Memory B cell (primary cell): ENCODE measurements around the gene LRSAM1.

ENCODE experiments used
- ATAC-seq: fragments of 150-1000 bp; cut with Tn5 transposase; 2 replicates; pipeline ENCODE4 v1.10.0; 2021; ENCODE audit warnings: low read depth, mild to moderate bottlenecking, moderate library complexity
- DNase-seq, 2 donors: peaks; one replicate each; pipeline ENCODE4 v3.0.0; 2022; ENCODE audit warnings: low spot score in 2 of 2
- H3K27ac Mint-ChIP-seq: one replicate; pipeline ENCODE4 v1.8.0; 2022; ENCODE audit warnings: mild to moderate bottlenecking, moderate library complexity, mixed read lengths
- H3K27me3 Mint-ChIP-seq: one replicate; pipeline ENCODE4 v1.8.0; 2022; ENCODE audit warnings: mixed read lengths
- H3K36me3 Mint-ChIP-seq: one replicate; pipeline ENCODE4 v1.8.0; 2022; ENCODE audit warnings: mild to moderate bottlenecking, mixed read lengths
- H3K4me1 Mint-ChIP-seq: one replicate; pipeline ENCODE4 v1.8.0; 2022; ENCODE audit warnings: mixed read lengths
- H3K4me3 Mint-ChIP-seq: one replicate; pipeline ENCODE4 v1.8.0; 2022; ENCODE audit warnings: mild to moderate bottlenecking, moderate library complexity, mixed read lengths
- H3K9me3 Mint-ChIP-seq: one replicate; pipeline ENCODE4 v1.8.0; 2022; ENCODE audit warnings: mixed read lengths

Gene LRSAM1

DNA sequence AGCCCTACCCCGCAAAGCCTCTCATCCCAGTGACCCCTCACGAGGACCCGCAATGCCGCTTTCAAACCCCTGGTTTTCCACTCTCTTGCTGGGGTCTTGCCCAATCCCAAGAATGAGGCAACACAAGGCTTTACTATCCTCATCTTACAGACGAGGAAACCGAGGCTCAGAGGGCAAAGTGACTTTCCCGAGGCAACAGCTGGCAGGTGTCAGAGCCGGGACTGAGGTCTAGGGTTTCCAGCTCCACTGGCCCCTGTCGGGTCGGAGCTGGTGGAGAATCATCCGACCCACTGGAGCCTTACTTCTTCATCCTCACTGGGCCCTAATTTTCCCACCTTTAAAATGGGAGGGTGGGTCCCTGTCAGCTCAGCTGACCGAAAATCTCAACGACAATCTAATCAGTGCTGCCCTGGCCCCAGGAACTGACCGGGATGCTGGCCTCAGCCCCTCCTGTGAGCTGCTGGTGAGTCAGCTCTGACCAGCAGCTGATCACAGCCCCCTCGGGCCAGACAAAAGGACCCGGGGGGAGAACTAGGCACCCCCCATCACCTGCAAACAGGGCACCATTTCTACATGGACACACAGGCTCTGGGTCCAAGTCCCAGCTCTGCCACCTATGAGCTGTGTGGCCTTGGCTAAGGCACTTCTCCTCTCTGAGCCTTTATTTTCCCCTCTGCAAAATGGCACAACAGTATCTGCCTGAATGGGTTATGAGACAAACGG, 88.1 kb downstream of the LRSAM1 start:
- Mint-ChIP-seq H3K27ac (no peak overlapping the region), H3K27me3 (peaks cover 13% of the 10 kb centered on the region), H3K4me3 (no peak overlapping the region), H3K36me3 (no peaks in the 10 kb centered on the region), H3K9me3 (no peaks in the 10 kb centered on the region), H3K4me1 (no peaks in the 10 kb centered on the region)
- ATAC-seq (no peak), DNase-seq (no peak)

DNA sequence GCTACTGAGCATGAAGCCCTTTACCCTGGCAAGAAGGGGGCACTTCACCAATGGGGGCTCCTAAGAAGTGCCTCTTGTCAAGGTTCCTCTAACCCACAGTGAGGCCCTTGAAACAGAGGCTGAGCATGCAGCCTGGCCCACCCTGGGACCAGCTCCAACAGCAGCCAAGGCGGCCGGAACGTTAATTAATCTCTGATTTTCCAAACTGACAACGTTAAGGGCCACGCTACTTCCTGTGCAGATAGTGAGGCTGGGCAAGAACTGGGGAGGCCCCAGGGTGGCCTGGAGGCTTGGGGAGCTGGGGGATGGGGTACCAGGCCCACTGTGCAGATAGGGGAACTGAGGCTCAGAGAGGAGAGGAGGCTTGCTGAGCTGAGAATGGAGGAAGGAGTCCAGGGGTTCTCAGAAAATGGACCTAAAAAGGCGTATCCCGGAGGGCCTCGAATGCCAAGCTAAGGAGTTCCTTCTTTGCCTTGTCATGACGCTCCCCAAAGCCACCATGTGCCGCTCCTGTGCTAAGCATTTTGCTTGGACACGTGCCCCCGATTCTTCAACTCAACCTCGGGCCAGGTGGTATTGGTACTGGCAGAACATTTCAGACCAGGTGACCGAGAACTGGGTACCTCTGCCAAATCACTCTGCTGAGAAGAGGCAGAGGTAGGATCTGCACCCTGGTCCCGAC, 88.8 kb downstream of the LRSAM1 start:
- Mint-ChIP-seq H3K9me3 (no peaks in the 10 kb centered on the region), H3K36me3 (no peaks in the 10 kb centered on the region), H3K27me3 (peaks cover 15% of the 10 kb centered on the region), H3K4me1 (no peaks in the 10 kb centered on the region), H3K4me3 (no peak overlapping the region), H3K27ac (no peak overlapping the region)
- ATAC-seq, result no peak
- DNase-seq, result no peak

- H3K4me3 Mint-ChIP-seq, result no peak overlapping the region
- no peaks in the 10 kb centered on the region for H3K9me3 Mint-ChIP-seq
- no peak overlapping the region for H3K27ac Mint-ChIP-seq
- no peaks in the 10 kb centered on the region for H3K4me1 Mint-ChIP-seq
- ATAC-seq, result no peak
- H3K27me3 Mint-ChIP-seq, result peaks cover 17% of the 10 kb centered on the region
- no peak for DNase-seq
- no peaks in the 10 kb centered on the region for H3K36me3 Mint-ChIP-seq
Observed at GRCh38 chr9:127540664-127541041, 89.3 kb downstream of the LRSAM1 start.

DNA sequence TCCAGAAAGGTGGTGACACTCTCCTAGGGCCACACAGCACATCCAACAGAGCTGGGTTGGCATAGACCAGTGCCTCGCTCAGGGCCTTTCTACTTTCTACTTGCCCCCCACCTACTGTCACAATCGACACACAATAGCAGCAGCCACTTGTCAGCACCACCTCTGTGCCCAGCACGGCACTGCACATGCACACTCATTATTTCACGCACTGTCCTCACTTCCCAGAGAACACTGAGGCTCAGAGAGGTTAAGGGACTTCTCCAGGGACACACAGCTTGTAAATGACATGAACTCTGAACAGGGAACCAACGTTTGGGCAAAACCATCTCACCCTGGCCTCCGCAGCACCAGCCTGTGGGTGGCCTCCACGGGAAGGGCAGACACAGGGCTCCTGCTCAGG, 89.9 kb downstream of the LRSAM1 start:
- Mint-ChIP-seq H3K4me3 (no peak overlapping the region), H3K27me3 (peaks cover 15% of the 10 kb centered on the region), H3K27ac (no peak overlapping the region), H3K4me1 (no peaks in the 10 kb centered on the region), H3K36me3 (no peaks in the 10 kb centered on the region), H3K9me3 (no peaks in the 10 kb centered on the region)
- ATAC-seq (no peak), DNase-seq (no peak)

DNA sequence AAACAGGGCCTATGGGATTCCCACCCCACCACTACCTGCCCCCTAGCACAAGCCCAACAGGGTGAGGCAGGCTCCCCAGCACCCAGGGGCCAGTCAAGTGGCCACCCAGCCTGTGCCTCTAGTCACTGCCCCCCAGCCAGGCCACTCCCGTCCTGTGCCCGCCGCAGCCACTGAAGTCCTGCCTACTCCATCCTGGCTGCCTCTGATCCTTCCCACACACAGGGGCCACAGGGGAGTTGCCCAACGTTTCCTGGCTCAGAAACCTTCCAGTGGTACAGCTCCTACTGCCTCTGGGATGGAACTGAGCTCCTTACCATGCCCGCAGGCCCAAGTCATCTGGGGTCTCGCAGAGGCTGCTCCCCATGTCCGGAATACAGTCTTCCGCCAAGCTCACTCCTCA, 90.6 kb downstream of the LRSAM1 start:
- H3K27me3 Mint-ChIP-seq, result peaks cover 16% of the 10 kb centered on the region
- no peaks in the 10 kb centered on the region for H3K9me3 Mint-ChIP-seq
- DNase-seq, result no peak
- H3K36me3 Mint-ChIP-seq, result no peaks in the 10 kb centered on the region
- no peaks in the 10 kb centered on the region for H3K4me1 Mint-ChIP-seq
- no peak overlapping the region for H3K4me3 Mint-ChIP-seq
- no peak overlapping the region for H3K27ac Mint-ChIP-seq
- ATAC-seq, result no peak

DNA sequence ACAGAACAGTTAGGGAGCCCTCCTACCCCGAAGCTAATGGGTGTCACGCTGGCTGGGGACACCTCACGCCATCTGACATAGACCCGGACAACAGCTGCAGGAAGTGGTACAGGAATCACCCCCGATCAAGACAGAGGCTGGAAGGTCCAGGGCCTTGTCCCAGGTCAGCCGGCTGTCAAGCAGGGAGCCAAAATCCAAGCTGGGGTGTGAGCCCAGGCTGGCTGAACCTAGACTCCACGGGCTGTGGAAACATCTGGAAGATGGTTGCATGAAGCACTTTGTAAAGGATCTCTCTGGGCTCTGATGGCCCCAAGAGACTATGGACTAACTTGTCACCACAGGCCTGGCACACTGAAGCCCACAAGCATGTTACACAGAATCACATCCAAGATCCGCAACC, 91.9 kb downstream of the LRSAM1 start:
- H3K27me3 Mint-ChIP-seq, result peaks cover 16% of the 10 kb centered on the region
- H3K4me1 Mint-ChIP-seq, result no peaks in the 10 kb centered on the region
- DNase-seq, result no peak
- H3K36me3 Mint-ChIP-seq, result no peaks in the 10 kb centered on the region
- ATAC-seq, result no peak
- H3K27ac Mint-ChIP-seq, result no peak overlapping the region
- H3K4me3 Mint-ChIP-seq, result no peak overlapping the region
- H3K9me3 Mint-ChIP-seq, result no peaks in the 10 kb centered on the region

DNA sequence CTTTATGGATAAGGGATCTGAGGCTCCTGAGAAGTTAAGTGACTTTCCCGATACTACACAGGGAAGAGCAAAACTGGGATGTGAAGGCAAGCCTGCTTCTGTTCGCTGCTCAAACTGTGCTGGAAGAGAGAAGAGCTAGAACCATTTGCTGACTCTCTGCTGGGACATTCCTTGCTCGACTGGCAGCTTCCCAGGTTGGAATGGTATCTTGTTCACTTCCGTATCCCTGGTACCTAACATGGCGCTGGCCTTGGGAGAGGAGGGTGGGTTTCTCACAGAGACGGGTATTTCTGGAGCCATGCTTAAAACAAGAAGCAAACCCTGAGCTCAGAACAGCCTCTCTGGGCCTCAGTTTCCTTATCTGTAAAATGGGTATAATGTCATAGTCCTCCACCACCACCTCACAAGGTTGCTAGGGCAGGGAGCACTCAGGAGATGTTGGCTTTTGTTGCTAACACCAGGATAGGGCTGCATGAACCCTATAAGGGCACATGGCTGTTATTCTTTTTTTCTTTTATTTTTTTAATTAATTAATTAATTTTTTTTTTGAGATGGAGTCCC, 92.7 kb downstream of the LRSAM1 start:
- peaks cover 16% of the 10 kb centered on the region for H3K27me3 Mint-ChIP-seq
- DNase-seq (no peak), ATAC-seq (no peak)
- H3K4me1 Mint-ChIP-seq, result no peaks in the 10 kb centered on the region
- no peaks in the 10 kb centered on the region for H3K36me3 Mint-ChIP-seq
- H3K9me3 Mint-ChIP-seq, result no peaks in the 10 kb centered on the region
- no peak overlapping the region for H3K27ac Mint-ChIP-seq
- H3K4me3 Mint-ChIP-seq, result no peak overlapping the region

GRCh38 chr9:127545196-127546124, 94.2 kb downstream of the LRSAM1 start:
- ATAC-seq (no peak), DNase-seq (no peak)
- Mint-ChIP-seq H3K4me3 (no peak overlapping the region), H3K9me3 (no peaks in the 10 kb centered on the region), H3K27ac (no peak overlapping the region), H3K36me3 (no peaks in the 10 kb centered on the region), H3K4me1 (peaks cover 4% of the 10 kb centered on the region), H3K27me3 (peaks cover 19% of the 10 kb centered on the region)

DNA sequence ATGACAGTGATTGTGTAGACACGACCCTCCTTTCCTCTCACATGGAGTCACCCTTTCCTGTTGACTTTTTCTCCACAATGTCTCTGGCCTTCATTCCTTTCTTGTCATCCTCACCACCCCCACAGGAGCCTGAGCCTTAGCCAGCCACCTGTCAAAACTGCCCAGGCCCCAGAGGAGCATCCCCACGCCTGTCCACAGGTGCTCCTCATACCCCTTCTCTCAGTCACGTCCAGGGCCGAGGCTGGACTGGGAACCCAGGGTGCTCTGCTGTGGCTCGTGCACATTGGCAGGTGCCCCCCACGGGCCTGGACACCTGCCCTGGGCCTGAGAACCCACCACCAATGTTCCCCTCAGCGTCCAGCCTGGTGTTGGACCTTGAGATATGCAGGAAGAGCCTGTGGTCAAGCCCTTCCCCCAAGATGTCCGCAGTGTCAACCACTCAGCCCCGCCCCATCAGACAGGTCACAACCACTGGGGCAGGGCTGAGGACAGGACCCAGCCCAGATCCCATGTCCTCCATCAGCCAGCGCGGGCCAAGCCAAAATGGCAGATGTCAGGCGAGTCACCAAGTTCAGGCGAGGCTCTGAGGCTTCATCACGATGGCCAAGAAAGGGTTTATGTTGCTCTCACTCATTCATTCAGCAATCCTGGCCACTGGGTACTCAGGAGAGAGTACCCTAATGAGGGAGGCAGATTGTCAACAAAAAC, 95.0 kb downstream of the LRSAM1 start:
- Mint-ChIP-seq H3K27ac (no peak overlapping the region), H3K4me1 (peaks cover 4% of the 10 kb centered on the region)

DNA sequence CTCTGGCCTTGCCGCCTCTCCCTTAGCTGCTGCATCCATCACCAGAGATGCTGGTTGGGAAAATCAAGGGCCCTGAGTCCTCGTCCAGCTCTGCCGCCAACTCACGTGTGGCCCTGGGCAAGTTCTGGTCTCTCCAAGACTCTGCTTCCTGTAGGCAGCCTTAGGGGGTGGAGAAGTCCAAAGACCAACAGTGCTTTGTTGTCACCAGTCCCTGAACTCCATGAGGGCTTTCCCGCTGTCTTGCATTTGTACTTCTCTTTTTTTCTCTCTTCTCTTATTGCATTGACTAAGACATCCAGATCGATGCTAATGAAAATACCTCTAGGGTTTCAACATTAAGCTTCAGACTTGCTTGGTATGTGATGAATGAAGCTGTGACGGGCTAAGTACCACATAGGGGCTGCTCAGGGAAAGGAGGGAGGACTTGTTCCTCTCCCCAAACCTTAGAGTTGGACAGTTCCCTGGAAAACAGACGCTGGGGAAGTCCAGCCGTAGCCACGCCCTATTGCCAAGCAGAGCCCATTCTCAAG, 97.1 kb downstream of the LRSAM1 start:
- H3K27ac Mint-ChIP-seq, result no peak overlapping the region
- no peaks in the 10 kb centered on the region for H3K9me3 Mint-ChIP-seq
- no peak for DNase-seq
- H3K4me1 Mint-ChIP-seq, result peaks cover 4% of the 10 kb centered on the region
- H3K4me3 Mint-ChIP-seq, result no peak overlapping the region
- no peak for ATAC-seq
- H3K36me3 Mint-ChIP-seq, result no peaks in the 10 kb centered on the region
- peaks cover 14% of the 10 kb centered on the region for H3K27me3 Mint-ChIP-seq

More for the DNA sequence above, 95.0 kb downstream of the LRSAM1 start:
- H3K9me3 Mint-ChIP-seq, result no peaks in the 10 kb centered on the region
- H3K27me3 Mint-ChIP-seq, result peaks cover 19% of the 10 kb centered on the region
- no peaks in the 10 kb centered on the region for H3K36me3 Mint-ChIP-seq
- no peak overlapping the region for H3K4me3 Mint-ChIP-seq
- ATAC-seq (no peak), DNase-seq (no peak)

- H3K36me3 Mint-ChIP-seq, result no peaks in the 10 kb centered on the region
- no peak for DNase-seq
- H3K4me3 Mint-ChIP-seq, result no peak overlapping the region
- ATAC-seq, result no peak
- no peak overlapping the region for H3K27ac Mint-ChIP-seq
- H3K9me3 Mint-ChIP-seq, result no peaks in the 10 kb centered on the region
- H3K4me1 Mint-ChIP-seq, result peaks cover 4% of the 10 kb centered on the region
- H3K27me3 Mint-ChIP-seq, result peaks cover 12% of the 10 kb centered on the region
Observed at GRCh38 chr9:127549218-127549617, 97.9 kb downstream of the LRSAM1 start.

DNA sequence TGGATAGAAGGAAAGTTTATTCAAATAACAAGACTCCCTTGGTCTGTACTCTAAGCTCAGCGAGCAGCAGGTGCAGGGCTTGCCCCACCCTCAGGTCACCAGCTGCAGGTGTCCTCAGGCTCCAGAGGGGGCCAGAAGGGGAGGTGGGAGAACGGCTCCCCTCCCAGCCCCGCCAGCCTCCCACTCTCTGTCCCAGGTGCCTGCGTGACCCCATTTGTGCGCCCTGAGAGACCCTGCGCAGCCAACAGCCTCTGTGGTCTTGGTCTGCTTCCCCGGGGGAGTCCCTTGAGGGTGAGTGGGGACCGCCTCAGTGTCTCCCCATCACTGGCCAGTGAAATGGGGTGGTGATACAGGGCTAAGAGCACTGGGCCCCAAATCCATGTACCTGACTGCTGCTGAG, 98.4 kb downstream of the LRSAM1 start:
- Mint-ChIP-seq H3K9me3 (no peaks in the 10 kb centered on the region), H3K36me3 (no peaks in the 10 kb centered on the region), H3K4me1 (peaks cover 4% of the 10 kb centered on the region), H3K27me3 (peaks cover 12% of the 10 kb centered on the region), H3K4me3 (no peak overlapping the region), H3K27ac (no peak overlapping the region)
- no peak for DNase-seq
- no peak for ATAC-seq

DNA sequence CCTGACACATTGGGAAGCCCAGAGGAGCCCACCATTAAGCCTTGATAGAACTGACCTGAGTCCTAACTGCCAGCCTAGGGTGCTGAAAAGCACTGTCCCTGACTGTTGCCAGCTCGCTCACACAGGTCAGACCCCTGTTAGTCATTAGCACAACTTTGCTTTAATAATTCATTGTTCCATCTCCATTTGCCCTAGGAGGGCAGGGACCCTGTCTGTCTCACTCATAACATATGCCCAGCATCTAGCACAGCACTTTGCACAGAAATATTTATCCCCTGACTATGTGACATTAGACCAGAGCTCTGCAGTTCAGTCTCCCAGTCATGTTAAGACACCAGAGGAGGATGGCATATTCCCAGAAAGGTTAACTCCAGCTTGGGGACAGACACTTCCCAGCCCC, 99.0 kb downstream of the LRSAM1 start:
- Mint-ChIP-seq H3K27me3 (peaks cover 9% of the 10 kb centered on the region), H3K9me3 (no peaks in the 10 kb centered on the region), H3K36me3 (no peaks in the 10 kb centered on the region), H3K27ac (no peak overlapping the region), H3K4me3 (no peak overlapping the region), H3K4me1 (peaks cover 4% of the 10 kb centered on the region)
- ATAC-seq (no peak), DNase-seq (no peak)
